Effector memory CD4-positive, alpha-beta T cell (primary cell): ENCODE data around the gene SH3PXD2B.

Source experiments
- DNase-seq, 3 donors: peaks; one replicate each; pipeline ENCODE4 v3.0.0-alpha.2; 2020
- H3K27ac ChIP-seq: 2 replicates; pipeline ENCODE4 v1.7.0; 2013; ENCODE audit warnings: mild to moderate bottlenecking, low read length, moderate library complexity; ENCODE audit not compliant: insufficient read depth, poor library complexity, severe bottlenecking
- H3K27me3 ChIP-seq: replicated peaks from 2 replicates; pipeline ENCODE4 v1.7.0; 2013; ENCODE audit warnings: mild to moderate bottlenecking, low read length; ENCODE audit not compliant: insufficient read depth, control insufficient read depth, poor library complexity, severe bottlenecking
- H3K36me3 ChIP-seq: 2 replicates; pipeline ENCODE4 v1.7.0; 2013; ENCODE audit warnings: mild to moderate bottlenecking, low read length, moderate library complexity; ENCODE audit not compliant: control insufficient read depth, insufficient read depth
- H3K4me1 ChIP-seq: 2 replicates; pipeline ENCODE4 v1.7.0; 2013; ENCODE audit warnings: low read length, mild to moderate bottlenecking; ENCODE audit not compliant: control insufficient read depth, insufficient read depth, poor library complexity, severe bottlenecking
- H3K4me3 ChIP-seq: 2 replicates; pipeline ENCODE4 v1.7.0; 2013; ENCODE audit warnings: low read length, low read depth, mild to moderate bottlenecking; ENCODE audit not compliant: insufficient read depth, poor library complexity, severe bottlenecking
- H3K9me3 ChIP-seq: 2 replicates; pipeline ENCODE4 v1.7.0; 2013; ENCODE audit warnings: mild to moderate bottlenecking, low read length, moderate library complexity; ENCODE audit not compliant: control insufficient read depth
- total RNA-seq, 3 donors: gene quantifications; one replicate each; lab custom pipeline; 2026; lab: John Stamatoyannopoulos, UW

SH3PXD2B gene
- 0 to 0.58 (median 0) reads per million in 3 donors for total RNA-seq

DNA sequence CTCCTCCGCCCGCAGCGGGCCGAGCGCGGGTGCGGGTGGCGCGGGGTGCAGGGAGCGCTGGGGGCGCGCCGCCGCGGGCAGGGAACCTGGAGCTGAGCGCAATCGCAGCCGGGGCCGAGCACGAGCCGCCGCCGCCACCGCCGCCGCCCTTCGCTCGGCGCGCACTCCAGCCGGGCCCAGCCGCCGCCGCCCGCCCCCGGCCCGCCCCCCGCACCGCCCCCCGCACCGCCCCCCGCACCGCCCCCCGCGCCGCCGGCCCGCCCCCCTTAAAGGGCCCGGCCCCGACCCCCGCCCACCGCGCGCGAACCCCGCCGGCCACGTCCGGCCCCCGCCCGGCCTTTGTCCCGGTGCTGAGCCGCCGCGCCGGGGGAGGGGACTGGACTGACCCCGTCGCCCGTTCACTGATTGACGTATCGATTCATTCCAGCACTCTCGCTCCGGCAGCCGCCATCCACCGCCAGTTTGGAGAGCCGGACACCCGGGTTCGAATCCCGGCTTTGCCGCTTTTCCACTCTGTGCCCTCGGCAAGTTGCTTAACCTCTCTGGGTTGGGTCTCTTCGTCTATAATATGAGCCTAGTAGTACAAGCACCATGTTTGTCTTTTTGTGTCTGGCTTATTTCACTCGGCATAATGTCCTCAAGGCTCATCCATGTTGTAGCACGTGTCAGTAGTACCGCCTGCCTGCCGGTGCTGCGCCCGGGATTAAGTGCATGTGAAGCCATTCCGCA lies at the start of gene SH3PXD2B:
Gene SH3PXD2B, minus strand, starts transcription at position 168 of the 729 bp plus-strand sequence. CDS start 173 bp downstream, outside the sequence.
- peaks cover 8% of the 10 kb centered on the region for H3K27me3 ChIP-seq

DNA sequence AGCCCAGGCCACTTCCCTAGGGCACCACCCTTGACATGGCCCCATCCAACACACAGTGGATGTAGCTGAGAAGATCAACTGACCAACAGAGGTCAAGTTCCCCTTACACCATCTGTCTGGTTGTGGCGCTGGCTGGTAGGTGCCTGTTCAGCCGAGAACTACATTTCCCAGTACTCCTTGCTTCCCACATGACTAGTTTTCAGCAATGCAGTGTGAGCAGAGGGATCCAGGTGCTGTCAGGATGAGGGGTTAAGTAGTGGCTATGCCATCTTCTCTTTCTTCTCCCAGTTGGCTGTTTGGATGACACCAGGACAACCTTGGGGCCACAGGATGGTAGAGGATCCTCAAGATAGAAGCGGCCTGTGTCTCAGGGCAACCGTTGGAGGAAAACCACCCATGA lies 48.6 kb upstream of the SH3PXD2B start:
- H3K9me3 ChIP-seq = no peaks in the 10 kb centered on the region
- H3K27me3 ChIP-seq = no peaks in the 10 kb centered on the region
- no peak overlapping the region for H3K4me3 ChIP-seq
- H3K36me3 ChIP-seq = no peaks in the 10 kb centered on the region
- no peak overlapping the region for H3K27ac ChIP-seq
- no peak for DNase-seq
- H3K4me1 ChIP-seq = no peaks in the 10 kb centered on the region

More for the DNA sequence above, at the start of gene SH3PXD2B:
- Histone ChIP-seq H3K9me3 (no peaks in the 10 kb centered on the region), H3K4me1 (peaks cover 5% of the 10 kb centered on the region), H3K36me3 (no peaks in the 10 kb centered on the region), H3K4me3 (peak within 1 kb of the TSS; percentile 46), H3K27ac (no peak within 1 kb of the TSS)
- DNase-seq = peak in 1 of 3 donors; percentile 17

DNA sequence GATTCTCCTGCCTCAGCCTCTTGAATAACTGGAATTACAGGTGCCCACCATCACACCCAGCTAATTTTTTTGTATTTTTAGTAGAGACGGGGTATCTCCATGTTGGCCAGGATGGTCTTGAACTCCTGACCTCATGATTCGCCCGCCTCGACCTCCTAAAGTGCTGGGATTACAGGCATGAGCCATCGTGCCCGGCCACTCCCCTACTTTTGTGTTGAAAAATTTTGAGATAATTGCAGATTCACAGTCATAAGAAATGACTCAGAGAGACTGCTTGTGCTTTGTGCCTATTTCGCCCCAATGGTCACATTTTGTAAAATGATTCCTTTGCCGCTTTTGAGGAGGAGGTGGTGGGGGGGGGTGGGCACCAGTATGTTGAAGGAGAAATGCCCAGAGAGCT lies 48.1 kb upstream of the SH3PXD2B start:
- no peaks in the 10 kb centered on the region for H3K4me1 ChIP-seq
- H3K9me3 ChIP-seq = no peaks in the 10 kb centered on the region
- no peaks in the 10 kb centered on the region for H3K36me3 ChIP-seq
- no peak overlapping the region for H3K27ac ChIP-seq
- no peaks in the 10 kb centered on the region for H3K27me3 ChIP-seq
- DNase-seq = no peak
- H3K4me3 ChIP-seq = no peak overlapping the region

DNA sequence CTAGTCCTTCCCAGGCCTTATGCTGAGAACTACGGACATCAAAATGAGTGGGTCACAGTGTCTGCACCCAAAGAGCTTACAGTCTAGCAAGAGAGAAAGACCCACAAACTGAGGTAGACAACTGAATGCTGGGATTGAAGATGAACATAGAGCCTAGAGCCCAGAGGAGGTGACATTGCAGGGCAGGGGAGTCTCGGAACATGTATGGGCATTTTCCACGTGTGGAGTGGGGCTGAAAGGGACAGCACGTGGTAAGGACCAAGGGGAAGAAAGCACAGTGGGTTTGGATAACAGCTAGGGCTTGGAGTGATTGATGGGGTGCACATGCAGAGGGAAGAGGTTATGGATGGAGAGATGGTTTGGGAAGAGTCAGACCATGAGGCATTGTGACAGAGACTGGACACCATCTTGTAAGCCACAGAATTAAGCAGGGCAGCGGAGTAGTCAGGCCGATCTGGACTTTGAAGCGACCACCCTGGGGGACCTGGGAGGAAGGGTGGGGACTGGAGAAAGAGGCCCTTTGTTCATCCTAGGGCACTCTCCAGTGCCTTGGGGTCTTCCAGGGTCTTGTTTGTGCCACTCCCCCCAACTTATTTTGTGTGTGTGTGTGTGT lies 47.5 kb upstream of the SH3PXD2B start:
- no peaks in the 10 kb centered on the region for H3K27me3 ChIP-seq
- no peaks in the 10 kb centered on the region for H3K36me3 ChIP-seq
- H3K4me3 ChIP-seq = no peak overlapping the region
- H3K9me3 ChIP-seq = no peaks in the 10 kb centered on the region
- H3K4me1 ChIP-seq = no peaks in the 10 kb centered on the region
- no peak overlapping the region for H3K27ac ChIP-seq
- DNase-seq = no peak

DNA sequence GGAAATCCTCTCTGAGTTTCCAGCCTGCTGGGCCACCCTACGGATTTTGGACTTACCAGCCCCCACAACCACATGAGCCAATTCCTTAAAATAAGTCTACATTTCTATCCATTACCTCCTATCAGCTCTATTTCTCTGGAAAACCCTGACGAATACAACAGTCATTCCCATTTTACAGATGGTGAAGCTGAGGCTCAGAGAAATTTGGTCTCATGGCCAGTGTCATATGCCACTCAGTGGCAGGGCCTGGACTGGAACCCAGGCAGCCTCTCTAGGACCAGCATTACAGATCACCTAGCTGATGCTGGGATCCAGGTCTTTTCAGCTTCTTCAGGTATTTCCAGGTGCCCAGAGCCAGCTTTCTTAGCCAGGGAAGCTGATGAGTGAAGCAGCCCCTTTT lies 45.0 kb upstream of the SH3PXD2B start:
- H3K36me3 ChIP-seq = no peaks in the 10 kb centered on the region
- DNase-seq = no peak
- H3K4me1 ChIP-seq = no peaks in the 10 kb centered on the region
- H3K4me3 ChIP-seq = no peak overlapping the region
- no peaks in the 10 kb centered on the region for H3K27me3 ChIP-seq
- no peak overlapping the region for H3K27ac ChIP-seq
- H3K9me3 ChIP-seq = no peaks in the 10 kb centered on the region

DNA sequence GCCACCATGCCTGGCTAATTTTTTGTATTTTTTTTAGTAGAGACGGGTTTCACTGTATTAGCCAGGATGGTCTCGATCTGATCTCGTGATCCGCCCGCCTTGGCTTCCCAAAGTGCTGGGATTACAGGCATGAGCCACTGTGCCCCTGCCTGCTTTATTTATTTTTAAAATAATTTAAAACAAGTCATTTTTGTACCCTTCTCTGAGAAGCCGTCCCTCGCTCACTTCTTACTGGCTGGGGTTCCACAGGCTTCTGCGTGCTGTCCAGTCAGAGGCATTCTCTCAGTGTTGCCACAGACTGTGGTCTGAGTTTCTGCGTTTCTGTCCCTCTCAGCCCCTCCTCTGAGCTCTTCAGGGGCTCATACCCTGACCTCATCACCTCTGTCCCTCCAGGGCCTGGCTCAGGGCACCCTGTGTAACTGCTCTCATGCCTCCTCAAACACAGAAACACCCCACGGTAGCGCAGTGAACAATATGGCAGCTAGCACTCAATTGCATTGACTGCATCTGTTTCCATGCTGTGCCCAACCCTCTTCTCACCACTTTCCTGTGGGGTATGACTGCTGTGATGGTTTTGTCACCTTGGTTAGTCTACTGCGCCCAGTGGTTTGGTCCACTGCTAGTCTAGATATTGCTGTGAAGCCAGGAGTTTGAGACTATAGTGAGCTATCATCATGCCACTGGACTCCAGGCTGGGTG lies 44.3 kb upstream of the SH3PXD2B start:
- Histone ChIP-seq H3K27me3 (no peaks in the 10 kb centered on the region), H3K4me1 (no peaks in the 10 kb centered on the region), H3K9me3 (no peaks in the 10 kb centered on the region), H3K36me3 (no peaks in the 10 kb centered on the region), H3K4me3 (no peak overlapping the region), H3K27ac (no peak overlapping the region)
- DNase-seq = no peak

DNA sequence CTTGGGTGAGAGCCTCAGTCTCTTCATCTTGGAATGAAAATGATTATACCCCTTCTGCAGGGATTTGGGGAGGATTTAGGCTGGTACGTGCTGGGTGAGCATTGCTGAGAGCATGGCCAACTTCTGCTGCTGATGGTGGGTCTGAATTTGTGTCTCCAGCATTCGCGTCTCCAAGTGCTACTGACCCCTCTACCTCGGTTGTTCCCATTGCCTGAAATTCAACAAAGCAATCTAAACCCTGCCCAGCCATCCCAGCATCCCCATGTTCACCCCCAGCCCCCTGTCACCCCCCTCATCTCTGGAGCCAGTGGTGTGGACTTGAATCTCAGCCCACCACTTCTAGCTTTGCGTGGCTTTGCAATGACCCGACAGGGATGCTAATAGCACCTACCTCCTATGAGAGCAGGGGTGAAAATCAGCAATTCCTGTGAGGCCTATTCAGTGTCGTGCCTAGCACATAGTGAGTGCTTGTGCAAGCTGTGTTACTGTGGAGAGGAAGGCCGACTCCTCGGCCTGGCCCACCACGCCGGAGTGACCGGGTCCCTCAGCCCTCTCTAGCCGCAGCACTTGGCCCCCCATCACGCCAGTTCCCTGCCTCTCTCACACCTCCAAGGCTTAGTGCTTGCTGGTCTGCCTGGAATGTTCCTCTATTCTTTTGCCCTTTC lies 43.4 kb upstream of the SH3PXD2B start:
- Histone ChIP-seq H3K36me3 (no peaks in the 10 kb centered on the region), H3K4me3 (no peak overlapping the region), H3K27me3 (no peaks in the 10 kb centered on the region), H3K27ac (no peak overlapping the region), H3K4me1 (no peaks in the 10 kb centered on the region), H3K9me3 (no peaks in the 10 kb centered on the region)
- no peak for DNase-seq

DNA sequence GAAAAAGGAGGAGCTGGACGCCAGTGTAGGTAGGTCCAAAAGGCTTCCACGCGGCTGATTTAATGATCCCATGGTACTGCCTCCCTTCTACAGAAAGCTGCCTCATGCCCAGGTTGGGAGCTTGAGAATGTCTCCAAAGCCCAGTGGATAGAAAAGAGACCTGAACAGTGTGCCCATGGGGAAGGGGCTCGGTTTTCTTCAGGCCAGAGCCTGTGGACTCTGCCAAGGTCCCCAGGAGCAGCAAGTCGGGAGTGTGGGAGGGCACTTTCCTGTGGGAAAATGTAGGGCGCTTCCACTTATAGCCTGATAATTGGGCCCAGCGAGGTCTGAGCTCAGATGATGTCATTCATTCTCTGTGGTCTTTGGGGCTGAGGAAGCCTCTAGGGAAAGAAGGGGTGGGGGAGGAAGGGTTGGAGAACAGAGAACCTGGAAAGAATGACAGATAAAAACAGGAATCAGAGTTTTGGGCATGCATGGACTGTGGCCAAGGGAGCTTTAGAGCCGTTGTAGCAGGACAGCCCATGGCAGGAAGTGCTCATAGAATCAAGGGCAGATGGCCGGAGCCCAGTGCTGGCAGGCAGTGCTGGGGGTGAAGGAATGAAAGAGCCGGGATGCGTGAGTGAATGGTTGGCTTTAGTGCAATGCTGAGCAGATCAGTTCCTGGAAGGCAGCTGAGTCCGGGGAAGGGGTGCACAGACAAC lies 42.5 kb upstream of the SH3PXD2B start:
- H3K9me3 ChIP-seq = no peaks in the 10 kb centered on the region

DNA sequence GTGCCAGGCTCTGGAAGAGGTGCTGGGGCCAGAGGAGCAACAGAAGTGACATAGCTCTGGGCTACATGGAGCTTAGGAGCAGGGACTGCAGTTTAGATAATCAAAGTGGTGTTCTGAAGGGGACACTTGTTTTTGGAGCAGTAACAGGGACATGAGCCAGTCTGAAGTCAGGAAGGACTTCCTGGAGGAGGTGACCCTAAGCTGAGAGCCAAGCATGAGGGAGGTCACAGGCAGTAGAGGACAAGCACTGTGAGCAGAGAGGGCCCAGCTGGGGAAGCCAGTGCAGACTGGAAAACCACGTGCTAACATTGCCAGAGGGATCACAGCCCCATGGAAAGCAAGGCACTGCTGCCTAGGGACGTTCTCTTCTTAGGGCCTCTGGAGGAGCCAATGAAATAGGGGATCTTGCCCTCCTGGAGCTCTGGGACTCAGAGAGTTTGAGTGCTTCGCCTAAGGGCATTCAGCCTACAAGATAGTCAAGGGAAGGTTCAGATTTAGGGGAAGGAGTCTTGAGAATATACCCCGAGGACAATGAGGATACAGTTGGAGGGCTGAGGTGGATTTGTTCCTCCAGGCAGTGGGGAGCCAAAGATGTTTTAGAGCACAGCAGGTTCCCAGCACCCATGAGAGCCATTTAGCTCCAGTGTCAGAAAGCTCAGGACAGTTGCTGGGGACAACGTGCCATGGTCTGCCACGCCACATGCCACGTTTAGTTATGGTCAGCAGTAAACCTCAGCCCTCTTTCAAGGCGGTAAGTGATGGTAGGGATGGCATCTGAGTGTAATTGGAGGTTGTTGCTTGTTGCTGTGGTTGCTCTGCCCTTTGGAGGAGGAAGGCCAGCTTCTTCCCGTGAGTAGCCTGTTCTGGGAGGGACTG lies 40.5 kb upstream of the SH3PXD2B start:
- Histone ChIP-seq H3K4me1 (no peaks in the 10 kb centered on the region), H3K9me3 (no peaks in the 10 kb centered on the region), H3K4me3 (no peak overlapping the region), H3K27me3 (no peaks in the 10 kb centered on the region), H3K27ac (no peak overlapping the region), H3K36me3 (no peaks in the 10 kb centered on the region)
- DNase-seq = no peak

More for the DNA sequence above, 42.5 kb upstream of the SH3PXD2B start:
- H3K27ac ChIP-seq = no peak overlapping the region
- no peaks in the 10 kb centered on the region for H3K27me3 ChIP-seq
- H3K4me1 ChIP-seq = no peaks in the 10 kb centered on the region
- DNase-seq = no peak
- no peak overlapping the region for H3K4me3 ChIP-seq
- H3K36me3 ChIP-seq = no peaks in the 10 kb centered on the region
